ENCODE results near the gene USP21. TPM values are rescaled to one million over a fixed set of nuclear protein-coding genes. Genes with fewer than 3 reads are reported as not detected.

Gene USP21
- total and polyA plus RNA-seq, 2 donors (not counting 3 experiments of a cell fraction or from before 2014, with no cell fraction given): 19.7 to 29.2 TPM

DNA sequence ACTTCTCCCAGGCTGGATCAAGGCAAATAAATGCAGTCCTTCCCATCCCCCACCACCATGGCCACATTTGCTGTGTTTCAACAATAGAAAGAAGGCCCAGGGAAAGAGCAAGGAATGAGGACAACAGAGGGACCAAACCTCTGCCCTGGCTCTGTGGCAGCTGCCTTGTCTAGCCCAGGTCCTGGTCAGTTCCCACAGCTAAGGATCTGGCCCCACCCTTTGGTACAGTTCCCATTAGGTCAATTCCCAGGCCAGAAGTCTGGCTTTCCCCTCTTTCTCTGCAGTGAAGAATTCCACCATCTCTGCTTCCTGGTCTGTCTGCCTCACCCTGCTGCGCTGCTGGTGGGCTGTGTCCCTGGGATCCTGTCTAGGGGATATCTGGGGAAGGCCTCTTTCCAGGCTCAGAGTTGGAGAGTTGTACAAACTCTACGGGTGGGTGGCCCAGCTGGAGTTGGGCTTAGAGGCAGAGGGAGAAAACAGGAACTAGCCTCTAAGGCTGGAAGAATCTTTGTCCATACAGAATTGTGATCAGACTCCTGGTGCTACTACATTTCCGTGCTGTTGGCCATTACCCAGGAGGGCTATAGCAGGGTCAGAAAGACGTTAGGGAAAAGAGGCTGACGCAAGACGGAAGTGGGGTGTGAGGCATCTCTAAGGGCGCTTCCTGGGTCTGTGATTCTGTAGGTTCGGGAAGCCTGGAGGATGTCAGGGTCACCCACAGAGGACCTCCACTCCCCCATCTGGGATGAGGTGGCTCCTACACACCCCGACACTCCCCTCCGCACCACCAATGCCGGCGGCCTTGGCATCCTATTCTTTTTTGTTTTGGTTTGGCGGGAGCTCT, 41.9 kb downstream of the USP21 start:
- peak overlapping the region; percentile 98 for H3K27ac ChIP-seq (ENCODE audit: insufficient read depth, low read depth, low read length)
- peak overlapping the region; percentile 75 for H3K9ac ChIP-seq (replicated peaks; ENCODE audit: extremely low read depth, insufficient read depth, low read length)
- peak overlapping the region; percentile 47 for H3K4me2 ChIP-seq (ENCODE audit: insufficient read depth, low read length)
- peaks cover 55% of the 10 kb centered on the region for H3K79me2 ChIP-seq (ENCODE audit: control insufficient read depth, insufficient read depth, low read length)
- H4K20me1 ChIP-seq (replicated peaks; ENCODE audit: control insufficient read depth, extremely low read depth, insufficient read depth, low read length): no peaks in the 10 kb centered on the region
- no TSS peak for BruUV-seq (replicated peaks)
- H3K27me3 ChIP-seq (ENCODE audit: control insufficient read depth in 2 of 2, insufficient read depth in 2 of 2, low read length in 2 of 2): no peaks in the 10 kb centered on the region
- no peaks in the 10 kb centered on the region for H3K9me1 ChIP-seq (replicated peaks; ENCODE audit: control insufficient read depth, extremely low read depth, insufficient read depth, low read length)
- ChIA-PET CTCF (interaction anchor here (0.9 to 5.1 kb wide), 13 partner anchors 7 to 181 kb away, joined by 3 to 28 read pairs (median 5); partner anchors contain the start of genes B4GALT3, PPOX and TOMM40L), POLR2A (interaction anchor here (0.8 to 1.7 kb wide), 6 partner anchors 12 to 112 kb away, joined by 3 to 15 read pairs (median 4); partner anchors contain the start of genes B4GALT3, PPOX and TOMM40L)
- H2AFZ ChIP-seq (ENCODE audit: low read depth, low read length): no peak overlapping the region
- H3K36me3 ChIP-seq (ENCODE audit: control insufficient read depth in 2 of 2, extremely low read depth in 1 of 2, insufficient read depth in 2 of 2, low read length in 2 of 2): no peaks in the 10 kb centered on the region
- intact Hi-C loops (cut with micrococcal nuclease) (loop anchor here (1.0 kb wide), 2 partner anchors 16 to 35 kb away; partner anchors contain the start of gene PPOX), dilution Hi-C loops (cut with MboI; ENCODE audit: extremely low pct_ligation_motif_present, low sequenced_read_pairs) (no loop called here)
- peaks cover 60% of the 10 kb centered on the region for H3K4me1 ChIP-seq (ENCODE audit: control insufficient read depth, extremely low read depth, insufficient read depth, low read length)
- TF ChIP-seq JUN (IDR thresholded peaks at IDR 0.05; ENCODE audit: borderline replicate concordance, insufficient read depth, insufficient read length, low read depth) (peak; percentile 57), FOS (IDR thresholded peaks at IDR 0.05; ENCODE audit: borderline replicate concordance, insufficient read depth, low read length) (peak; percentile 84), GATA2 (IDR thresholded peaks at IDR 0.05; ENCODE audit: insufficient read depth, insufficient read length, low read depth, low read length) (peak; percentile 47), POLR2AphosphoS5 (IDR thresholded peaks at IDR 0.05; ENCODE audit: insufficient read depth, low read depth, low read length) (peak; percentile 83), EZH2 (IDR thresholded peaks at IDR 0.05; ENCODE audit: borderline replicate concordance, low read depth, low read length, severe bottlenecking) (no peak), MYC (IDR thresholded peaks at IDR 0.05; ENCODE audit: low read depth, low read length) (no peak)
- TF ChIP-seq, protein P1, sequence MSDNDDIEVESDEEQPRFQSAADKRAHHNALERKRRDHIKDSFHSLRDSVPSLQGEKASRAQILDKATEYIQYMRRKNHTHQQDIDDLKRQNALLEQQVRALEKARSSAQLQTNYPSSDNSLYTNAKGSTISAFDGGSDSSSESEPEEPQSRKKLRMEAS (IDR thresholded peaks at IDR 0.05; ENCODE audit: insufficient read depth, insufficient read length): no peak
- DNase-seq (ENCODE audit: low read depth, low spot score) (peak; percentile 87), FAIRE-seq (no peak)
- peak overlapping the region in 1 of 3 experiments; percentile 7 for H3K4me3 ChIP-seq (replicated peaks in 1 of 3; ENCODE audit: insufficient read depth in 1 of 3, low read depth in 1 of 3, low read length in 3 of 3)
- H3K9me3 ChIP-seq (replicated peaks; ENCODE audit: control insufficient read depth, insufficient read depth, low read length): no peaks in the 10 kb centered on the region

Data from endothelial cell of umbilical vein (primary cell).